ENCODE data around the gene TIMP4.

Gene TIMP4

GRCh38 chr3:12158387-12159226 lies at the start of gene TIMP4:
Gene TIMP4, minus strand, starts transcription at chr3:12158912. Its CDS starts 72 bp downstream, at chr3:12158840.
- peak; percentile 59 for DNase-seq

- DNase-seq: no peak
Observed at GRCh38 chr3:12205171-12205570, 46.5 kb upstream of the TIMP4 start.

- no peak for DNase-seq
Observed at GRCh38 chr3:12201813-12202212, 43.1 kb upstream of the TIMP4 start.

GRCh38 chr3:12198301-12198700 lies 39.6 kb upstream of the TIMP4 start:
- DNase-seq: peak; percentile 80

GRCh38 chr3:12197475-12197874 lies 38.8 kb upstream of the TIMP4 start:
- DNase-seq: no peak

GRCh38 chr3:12196684-12197083 lies 38.0 kb upstream of the TIMP4 start:
- DNase-seq: no peak

- DNase-seq: peak; percentile 61
Observed at GRCh38 chr3:12195231-12195630, 36.5 kb upstream of the TIMP4 start.

GRCh38 chr3:12194669-12195161 lies 36.0 kb upstream of the TIMP4 start:
- peak; percentile 68 for DNase-seq

- DNase-seq: peak; percentile 88
Observed at GRCh38 chr3:12194209-12194608, 35.5 kb upstream of the TIMP4 start.

GRCh38 chr3:12193485-12194165 lies 34.9 kb upstream of the TIMP4 start:
- peak; percentile 99 for DNase-seq

- no peak for DNase-seq
Observed at GRCh38 chr3:12192655-12193484, 34.2 kb upstream of the TIMP4 start.

GRCh38 chr3:12192173-12192572 lies 33.5 kb upstream of the TIMP4 start:
- DNase-seq: no peak

- DNase-seq: no peak
Observed at GRCh38 chr3:12191559-12191958, 32.8 kb upstream of the TIMP4 start.

GRCh38 chr3:12190832-12191231 lies 32.1 kb upstream of the TIMP4 start:
- no peak for DNase-seq

GRCh38 chr3:12190221-12190807 lies 31.6 kb upstream of the TIMP4 start:
- DNase-seq: no peak

- no peak for DNase-seq
Observed at GRCh38 chr3:12188681-12189287, 30.1 kb upstream of the TIMP4 start.

- no peak for DNase-seq
Observed at GRCh38 chr3:12188328-12188648, 29.6 kb upstream of the TIMP4 start.

- DNase-seq: peak; percentile 55
Observed at GRCh38 chr3:12187448-12188327, 29.0 kb upstream of the TIMP4 start.

- no peak for DNase-seq
Observed at GRCh38 chr3:12186515-12187286, 28.0 kb upstream of the TIMP4 start.

GRCh38 chr3:12186046-12186445 lies 27.3 kb upstream of the TIMP4 start:
- DNase-seq: no peak
